ENCODE measurements around the gene DCT. TPM values are rescaled to one million over a fixed set of nuclear protein-coding genes. Genes with fewer than 3 reads are reported as not detected.

The DCT gene
- total RNA-seq, 3 donors from 2014 or later (not counting 1 experiment from before 2014, with no cell fraction given), result 0.16 to 0.75 (median 0.28) TPM

- Mint-ChIP-seq H3K4me1 (peaks cover 12% of the 10 kb centered on the region in 2 donors), H3K36me3 (no peaks in the 10 kb centered on the region), H3K27me3 (ENCODE audit: low read depth in 2 of 2) (peaks cover 10 to 19% of the 10 kb centered on the region in 2 donors), H3K9me3 (peaks cover 3% of the 10 kb centered on the region in 2 donors), H3K4me3 (no peak overlapping the region), H3K27ac (no peak overlapping the region)
- no peaks in the 10 kb centered on the region for H3K36me3 ChIP-seq (ENCODE audit: control insufficient read depth, insufficient read depth, low read length)
- H3K27ac ChIP-seq (ENCODE audit: low read length), result no peak overlapping the region
- H3K4me1 ChIP-seq (ENCODE audit: control insufficient read depth, insufficient read depth, low read length), result no peaks in the 10 kb centered on the region
- H3K4me3 ChIP-seq (ENCODE audit: low read length), result no peak overlapping the region
- intact Hi-C loops (cut with micrococcal nuclease), result no loop called here
- H3K9me3 ChIP-seq (ENCODE audit: control insufficient read depth, insufficient read depth, low read length), result no peaks in the 10 kb centered on the region
- ATAC-seq (no peak), DNase-seq (no peak)
- no peak for TF ChIP-seq CTCF (IDR thresholded peaks at IDR 0.05)
- peaks cover 5% of the 10 kb centered on the region for H3K27me3 ChIP-seq (ENCODE audit: control insufficient read depth, insufficient read depth, low read length)
Observed at GRCh38 chr13:94417294-94417693, 62.2 kb downstream of the DCT start.

- WGBS (ENCODE audit: insufficient coverage), result 75% methylated on average over 6 of the region's 7 CpGs
Observed at GRCh38 chr13:94416454-94417080, 62.9 kb downstream of the DCT start.

GRCh38 chr13:94415500-94416237 is 63.8 kb downstream of the DCT start:
- H3K4me3 ChIP-seq (ENCODE audit: low read length), result no peak overlapping the region
- no peak overlapping the region for H3K27ac Mint-ChIP-seq
- peaks cover 3% of the 10 kb centered on the region in 2 donors for H3K9me3 Mint-ChIP-seq
- peaks cover 5% of the 10 kb centered on the region for H3K27me3 ChIP-seq (ENCODE audit: control insufficient read depth, insufficient read depth, low read length)
- peaks cover 10 to 19% of the 10 kb centered on the region in 2 donors for H3K27me3 Mint-ChIP-seq (ENCODE audit: low read depth in 2 of 2)
- H3K36me3 ChIP-seq (ENCODE audit: control insufficient read depth, insufficient read depth, low read length), result no peaks in the 10 kb centered on the region
- TF ChIP-seq CTCF (IDR thresholded peaks at IDR 0.05), result no peak
- H3K4me1 Mint-ChIP-seq, result peaks cover 12% of the 10 kb centered on the region in 2 donors
- H3K4me3 Mint-ChIP-seq, result no peak overlapping the region
- H3K4me1 ChIP-seq (ENCODE audit: control insufficient read depth, insufficient read depth, low read length), result no peaks in the 10 kb centered on the region
- DNase-seq (no peak), ATAC-seq (no peak)
- H3K36me3 Mint-ChIP-seq, result no peaks in the 10 kb centered on the region
- intact Hi-C loops (cut with micrococcal nuclease), result no loop called here
- no peaks in the 10 kb centered on the region for H3K9me3 ChIP-seq (ENCODE audit: control insufficient read depth, insufficient read depth, low read length)
- WGBS (ENCODE audit: insufficient coverage), result 94% methylated on average over 4 of the region's 7 CpGs
- no peak overlapping the region for H3K27ac ChIP-seq (ENCODE audit: low read length)

More at GRCh38 chr13:94416454-94417080, 62.9 kb downstream of the DCT start:
- Mint-ChIP-seq H3K27ac (no peak overlapping the region), H3K9me3 (peaks cover 3% of the 10 kb centered on the region in 2 donors), H3K4me3 (no peak overlapping the region), H3K4me1 (peaks cover 12% of the 10 kb centered on the region in 2 donors), H3K36me3 (no peaks in the 10 kb centered on the region), H3K27me3 (ENCODE audit: low read depth in 2 of 2) (peaks cover 10 to 19% of the 10 kb centered on the region in 2 donors)
- intact Hi-C loops (cut with micrococcal nuclease), result no loop called here
- DNase-seq (no peak), ATAC-seq (no peak)
- Histone ChIP-seq H3K9me3 (ENCODE audit: control insufficient read depth, insufficient read depth, low read length) (no peaks in the 10 kb centered on the region), H3K36me3 (ENCODE audit: control insufficient read depth, insufficient read depth, low read length) (no peaks in the 10 kb centered on the region), H3K27me3 (ENCODE audit: control insufficient read depth, insufficient read depth, low read length) (peaks cover 5% of the 10 kb centered on the region), H3K27ac (ENCODE audit: low read length) (no peak overlapping the region), H3K4me3 (ENCODE audit: low read length) (no peak overlapping the region), H3K4me1 (ENCODE audit: control insufficient read depth, insufficient read depth, low read length) (no peaks in the 10 kb centered on the region)
- TF ChIP-seq CTCF (IDR thresholded peaks at IDR 0.05), result no peak
